Mesenchymal stem cell (in vitro differentiated cells and primary cell): ENCODE results near the gene GCAT.

Experiments
- DNase-seq: peaks from one replicate; pipeline ENCODE4 v3.0.0-alpha.2; 2013
- H2AFZ ChIP-seq: one replicate; pipeline ENCODE4 v1.6.1; 2013; ENCODE audit warnings: low read depth, mild to moderate bottlenecking, control low read depth, inconsistent platforms, low read length, moderate library complexity
- H2AK5ac ChIP-seq: 2 replicates; pipeline ENCODE4 v1.6.1; 2013; ENCODE audit warnings: low read length, moderate library complexity, mild to moderate bottlenecking, inconsistent platforms; ENCODE audit not compliant: severe bottlenecking
- H2BK120ac ChIP-seq: one replicate; pipeline ENCODE4 v1.6.1; 2013; ENCODE audit warnings: low read depth, mild to moderate bottlenecking, inconsistent platforms, low read length, moderate library complexity
- H2BK12ac ChIP-seq, 2 experiments: one replicate each; pipeline ENCODE4 v1.6.1; 2013; ENCODE audit warnings: inconsistent platforms in 2 of 2, low read length in 2 of 2, mild to moderate bottlenecking in 2 of 2, moderate library complexity in 2 of 2, control low read depth in 1 of 2
- H2BK15ac ChIP-seq: one replicate; pipeline ENCODE4 v1.6.1; 2013; ENCODE audit warnings: mild to moderate bottlenecking, low read depth, inconsistent platforms; ENCODE audit not compliant: poor library complexity, severe bottlenecking
- H2BK5ac ChIP-seq: 2 replicates; pipeline ENCODE4 v1.6.1; 2013; ENCODE audit warnings: low read depth, mild to moderate bottlenecking, low read length, control low read depth, inconsistent platforms; ENCODE audit not compliant: poor library complexity, severe bottlenecking
- H3K14ac ChIP-seq, 2 experiments: one replicate each; pipeline ENCODE4 v1.6.1; 2013; ENCODE audit warnings: inconsistent platforms in 2 of 2, low read length in 2 of 2, control low read depth in 1 of 2, mild to moderate bottlenecking in 1 of 2, moderate library complexity in 1 of 2
- H3K18ac ChIP-seq, 2 experiments: one replicate each; pipeline ENCODE4 v1.6.1; 2013; ENCODE audit warnings: inconsistent platforms in 2 of 2, low read length in 2 of 2, control low read depth in 1 of 2, low read depth in 1 of 2, mild to moderate bottlenecking in 1 of 2
- H3K23ac ChIP-seq, 2 experiments: one replicate each; pipeline ENCODE4 v1.6.1; 2013; ENCODE audit warnings: inconsistent platforms in 2 of 2, low read length in 2 of 2, mild to moderate bottlenecking in 2 of 2, moderate library complexity in 2 of 2, control low read depth in 1 of 2
- H3K27ac ChIP-seq: 2 replicates; pipeline ENCODE4 v1.5.1; 2013; ENCODE audit warnings: mild to moderate bottlenecking, moderate library complexity, low read length, control low read depth, inconsistent platforms; ENCODE audit not compliant: poor library complexity, severe bottlenecking
- H3K27me3 ChIP-seq, 2 experiments: 2 replicates each; pipeline versions ENCODE4 v1.6.1 to v1.7.0; 2013; ENCODE audit warnings: low read length in 2 of 2, mild to moderate bottlenecking in 2 of 2, moderate library complexity in 2 of 2, control low read depth in 1 of 2, inconsistent platforms in 1 of 2; ENCODE audit not compliant: control insufficient read depth in 1 of 2, insufficient read depth in 1 of 2
- H3K36me3 ChIP-seq, 2 experiments: 2 replicates each; pipeline versions ENCODE4 v1.6.1 to v1.7.0; 2013; ENCODE audit warnings: low read length in 2 of 2, control low read depth in 1 of 2, inconsistent platforms in 1 of 2, low read depth in 1 of 2, mild to moderate bottlenecking in 1 of 2; ENCODE audit not compliant: insufficient read depth in 2 of 2, control insufficient read depth in 1 of 2
- H3K4ac ChIP-seq, 2 experiments: one replicate each; pipeline ENCODE4 v1.6.1; 2013; ENCODE audit warnings: inconsistent platforms in 2 of 2, low read length in 2 of 2, mild to moderate bottlenecking in 2 of 2, moderate library complexity in 2 of 2, control low read depth in 1 of 2, low read depth in 1 of 2
- H3K4me1 ChIP-seq: 2 replicates; pipeline ENCODE4 v1.6.1; 2013; ENCODE audit warnings: low read depth, low read length, control low read depth; ENCODE audit not compliant: control insufficient read depth, insufficient read depth
- H3K4me2 ChIP-seq: 2 replicates; pipeline ENCODE4 v1.6.1; 2013; ENCODE audit warnings: low read length, mild to moderate bottlenecking, inconsistent platforms; ENCODE audit not compliant: poor library complexity, severe bottlenecking
- H3K4me3 ChIP-seq, 2 experiments: 2 replicates each; pipeline versions ENCODE4 v1.5.1 to v1.7.0; 2013; ENCODE audit warnings: low read length in 2 of 2, mild to moderate bottlenecking in 2 of 2, control low read depth in 1 of 2, low read depth in 1 of 2; ENCODE audit not compliant: insufficient read depth in 1 of 2
- H3K79me1 ChIP-seq: replicated peaks from 2 replicates; pipeline ENCODE4 v1.6.1; 2013; ENCODE audit warnings: mild to moderate bottlenecking, control low read depth, low read length, inconsistent platforms; ENCODE audit not compliant: poor library complexity, severe bottlenecking
- H3K9ac ChIP-seq: 2 replicates; pipeline ENCODE4 v1.7.0; 2013; ENCODE audit warnings: mild to moderate bottlenecking, low read length, moderate library complexity
- H3K9me3 ChIP-seq: 2 replicates; pipeline ENCODE4 v1.7.0; 2013; ENCODE audit warnings: mild to moderate bottlenecking, low read length; ENCODE audit not compliant: control insufficient read depth
- H4K8ac ChIP-seq: one replicate; pipeline ENCODE4 v1.6.1; 2013; ENCODE audit warnings: inconsistent platforms, mild to moderate bottlenecking, low read length, moderate library complexity
- H4K91ac ChIP-seq: one replicate; pipeline ENCODE4 v1.6.1; 2013; ENCODE audit warnings: mild to moderate bottlenecking, low read length, inconsistent platforms
- WGBS: methylation state at CpG from one replicate; pipeline ENCODE4 v1.1.7; 2013; ENCODE audit warnings: mixed read lengths; 5-methylcytosine and 5-hydroxymethylcytosine counted together

GCAT gene

GRCh38 chr22:37848587-37849088 is 40.9 kb downstream of the GCAT start:
- H2AK5ac ChIP-seq = no peak overlapping the region
- peak overlapping the region in 1 of 2 experiments; percentile 78 for H3K4ac ChIP-seq
- peak; percentile 39 for DNase-seq
- H3K14ac ChIP-seq = no peak overlapping the region
- H2AFZ ChIP-seq = no peak overlapping the region
- H3K9ac ChIP-seq = peak overlapping the region; percentile 96
- H3K27me3 ChIP-seq = no peaks in the 10 kb centered on the region
- no peak overlapping the region for H4K8ac ChIP-seq
- no peak overlapping the region for H2BK15ac ChIP-seq
- H2BK12ac ChIP-seq = no peak overlapping the region
- peak overlapping the region in 1 of 2 experiments; percentile 30 for H3K23ac ChIP-seq
- no peak overlapping the region for H2BK120ac ChIP-seq
- H3K4me2 ChIP-seq = peak overlapping the region; percentile 53
- H3K4me1 ChIP-seq = peaks cover 9% of the 10 kb centered on the region
- H3K27ac ChIP-seq = peak overlapping the region; percentile 83
- H3K36me3 ChIP-seq = peaks cover 14 to 35% of the 10 kb centered on the region in 2 experiments
- no peak overlapping the region for H2BK5ac ChIP-seq
- H3K79me1 ChIP-seq = peaks cover 13% of the 10 kb centered on the region
- H4K91ac ChIP-seq = no peak overlapping the region
- H3K4me3 ChIP-seq = peak overlapping the region; percentile 89 to 100
- WGBS = 51% methylated on average over 27 of the region's 27 CpGs
- H3K18ac ChIP-seq = peak overlapping the region in 1 of 2 experiments; percentile 37
- no peaks in the 10 kb centered on the region for H3K9me3 ChIP-seq

GRCh38 chr22:37849089-37849751 is 41.5 kb downstream of the GCAT start, which contains the start of gene EIF3L:
TSS of gene EIF3L (plus strand) at chr22:37849419. CDS start at chr22:37849450, 31 bp downstream.
- peak within 1 kb of the TSS; percentile 9 to 71 for H3K14ac ChIP-seq
- peaks cover 14% of the 10 kb centered on the region for H3K79me1 ChIP-seq
- peak; percentile 92 for DNase-seq
- peaks cover 15 to 41% of the 10 kb centered on the region in 2 experiments for H3K36me3 ChIP-seq
- no peaks in the 10 kb centered on the region for H3K9me3 ChIP-seq
- peaks cover 9% of the 10 kb centered on the region for H3K4me1 ChIP-seq
- H2BK12ac ChIP-seq = peak within 1 kb of the TSS in 1 of 2 experiments; percentile 37
- H2BK120ac ChIP-seq = peak within 1 kb of the TSS; percentile 42
- H3K27ac ChIP-seq = peak within 1 kb of the TSS; percentile 83
- WGBS = 1% methylated on average over 49 of the region's 49 CpGs
- peak within 1 kb of the TSS; percentile 96 for H3K9ac ChIP-seq
- no peak within 1 kb of the TSS for H2BK15ac ChIP-seq
- peak within 1 kb of the TSS; percentile 95 to 96 for H3K18ac ChIP-seq
- H2BK5ac ChIP-seq = peak within 1 kb of the TSS; percentile 39
- peak within 1 kb of the TSS; percentile 15 to 78 for H3K4ac ChIP-seq
- peak within 1 kb of the TSS; percentile 88 for H3K4me2 ChIP-seq
- peak within 1 kb of the TSS; percentile 91 for H4K8ac ChIP-seq
- H2AK5ac ChIP-seq = peak within 1 kb of the TSS; percentile 12
- H3K4me3 ChIP-seq = peak within 1 kb of the TSS; percentile 89 to 100
- peak within 1 kb of the TSS; percentile 99 for H2AFZ ChIP-seq
- H4K91ac ChIP-seq = peak within 1 kb of the TSS; percentile 87
- peak within 1 kb of the TSS; percentile 30 to 96 for H3K23ac ChIP-seq
- H3K27me3 ChIP-seq = no peaks in the 10 kb centered on the region

- Histone ChIP-seq H3K18ac (no peak overlapping the region), H4K8ac (no peak overlapping the region), H3K4me3 (peak overlapping the region in 1 of 2 experiments; percentile 100), H3K9ac (peak overlapping the region; percentile 96), H2AK5ac (no peak overlapping the region), H2BK12ac (no peak overlapping the region), H3K4ac (no peak overlapping the region), H2BK15ac (no peak overlapping the region), H2BK5ac (no peak overlapping the region), H3K4me2 (no peak overlapping the region), H2AFZ (no peak overlapping the region), H3K14ac (no peak overlapping the region), H3K27me3 (no peaks in the 10 kb centered on the region), H3K79me1 (peaks cover 17% of the 10 kb centered on the region), H3K4me1 (peaks cover 9% of the 10 kb centered on the region), H3K9me3 (no peaks in the 10 kb centered on the region), H2BK120ac (no peak overlapping the region), H3K23ac (no peak overlapping the region), H4K91ac (no peak overlapping the region), H3K36me3 (peaks cover 24 to 57% of the 10 kb centered on the region in 2 experiments), H3K27ac (no peak overlapping the region)
- 96% methylated on average over 4 of the region's 4 CpGs for WGBS
- DNase-seq = no peak
Measured at GRCh38 chr22:37850801-37851200, 43.1 kb downstream of the GCAT start.

GRCh38 chr22:37852418-37852817 is 44.7 kb downstream of the GCAT start:
- Histone ChIP-seq H2AFZ (no peak overlapping the region), H3K36me3 (peaks cover 29 to 67% of the 10 kb centered on the region in 2 experiments), H2BK15ac (no peak overlapping the region), H3K4ac (no peak overlapping the region), H3K18ac (no peak overlapping the region), H4K8ac (no peak overlapping the region), H3K4me3 (no peak overlapping the region), H2BK5ac (no peak overlapping the region), H3K14ac (no peak overlapping the region), H3K9me3 (no peaks in the 10 kb centered on the region), H2BK12ac (no peak overlapping the region), H2AK5ac (no peak overlapping the region), H3K9ac (no peak overlapping the region), H3K4me2 (no peak overlapping the region), H3K4me1 (peaks cover 9% of the 10 kb centered on the region), H3K79me1 (peaks cover 17% of the 10 kb centered on the region), H3K27me3 (no peaks in the 10 kb centered on the region), H4K91ac (no peak overlapping the region), H3K23ac (no peak overlapping the region), H2BK120ac (no peak overlapping the region), H3K27ac (no peak overlapping the region)
- 97% methylated on average over 5 of the region's 5 CpGs for WGBS
- no peak for DNase-seq
